Brain pericyte (primary cell): ENCODE measurements around the gene JPH4.
"Not testable (repeated sequence)": the region's sequence is repeated elsewhere in the genome, so short reads cannot be mapped to it uniquely, and the experiment has no call there.

ENCODE experiments used
- DNase-seq: peaks from one replicate; pipeline ENCODE4 v3.0.0-alpha.2; 2012; ENCODE audit warnings: low read depth, low spot score

Gene JPH4

GRCh38 chr14:23547924-23548323 is 30.7 kb downstream of the JPH4 start:
- no peak for DNase-seq

- DNase-seq, result no peak
Observed at GRCh38 chr14:23546450-23547035, 32.0 kb downstream of the JPH4 start.

DNA sequence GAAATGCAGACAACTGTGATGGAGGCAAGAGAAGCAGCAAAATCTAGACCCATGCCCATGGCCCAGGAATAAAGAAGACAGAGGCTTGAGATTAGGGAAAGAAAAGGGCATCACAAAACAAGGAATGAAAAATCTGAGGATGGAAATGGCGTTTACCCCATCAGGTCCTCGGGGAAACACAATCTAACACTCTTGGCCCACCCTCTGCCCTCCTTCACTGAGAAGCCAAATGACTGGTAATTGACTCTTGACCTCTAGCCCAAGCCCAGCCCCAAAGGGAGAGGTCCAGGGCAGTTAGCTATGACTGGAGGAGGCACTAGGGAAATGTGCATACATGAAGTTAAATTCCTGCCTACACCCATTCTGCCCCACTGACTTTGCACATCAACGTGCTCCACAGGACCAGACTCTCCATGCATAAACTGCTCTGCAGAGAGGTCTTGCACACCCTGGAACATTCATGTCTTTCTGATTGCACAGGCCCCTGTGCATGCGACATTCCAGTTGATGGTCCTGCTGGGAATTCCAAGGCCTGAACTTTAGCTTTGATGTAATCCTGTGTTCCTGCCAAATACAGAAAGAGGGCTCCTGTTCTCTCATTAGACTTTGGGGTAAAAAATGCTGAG is 32.7 kb downstream of the JPH4 start:
- DNase-seq, result no peak

DNA sequence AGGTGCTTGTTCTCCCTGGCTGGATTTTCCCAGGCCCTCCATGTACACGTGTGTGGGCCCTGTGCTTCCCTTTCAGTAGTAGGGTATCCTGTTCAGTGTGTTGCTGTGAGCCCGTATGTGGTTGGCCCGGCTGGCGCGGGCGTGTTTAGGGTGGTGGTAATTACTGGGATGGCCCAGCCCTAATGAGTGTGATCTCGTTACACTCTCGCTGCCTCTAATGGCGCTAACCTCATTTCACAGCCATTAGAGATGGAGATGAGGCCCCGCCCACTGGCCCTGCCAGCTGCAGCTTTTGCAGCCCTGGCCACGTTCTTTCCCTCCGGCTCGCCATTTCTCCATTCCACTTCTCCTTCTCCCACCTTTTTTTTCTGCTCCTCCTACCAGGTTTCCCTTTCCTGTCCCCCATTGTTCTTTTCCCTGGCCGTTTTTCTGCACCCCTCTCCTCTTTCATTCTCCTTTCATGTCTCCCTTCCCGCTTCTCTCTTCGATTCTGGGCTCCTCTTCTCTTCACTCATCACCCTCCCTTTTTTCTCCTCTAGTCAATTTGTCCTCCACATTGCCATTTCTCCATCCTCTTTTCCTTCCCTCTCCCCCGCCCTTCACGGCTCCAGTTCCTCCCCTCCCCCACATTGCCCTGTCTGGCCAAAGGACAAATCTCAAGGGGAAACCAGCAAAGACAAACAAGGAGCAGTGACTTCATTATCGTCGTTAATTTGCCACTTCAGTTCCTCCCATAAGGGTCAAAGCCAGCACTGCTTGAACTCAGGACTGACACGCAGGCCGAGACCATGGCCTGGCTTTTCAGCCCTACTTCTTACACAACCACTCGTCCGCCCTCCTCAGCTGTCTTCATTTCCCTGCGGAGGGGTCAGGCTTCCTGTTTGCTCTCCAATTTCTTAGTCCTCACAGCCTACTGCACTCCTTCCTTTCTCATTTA is 33.8 kb downstream of the JPH4 start:
- DNase-seq, result no peak

- no peak for DNase-seq
Observed at GRCh38 chr14:23543403-23543802, 35.2 kb downstream of the JPH4 start.

DNA sequence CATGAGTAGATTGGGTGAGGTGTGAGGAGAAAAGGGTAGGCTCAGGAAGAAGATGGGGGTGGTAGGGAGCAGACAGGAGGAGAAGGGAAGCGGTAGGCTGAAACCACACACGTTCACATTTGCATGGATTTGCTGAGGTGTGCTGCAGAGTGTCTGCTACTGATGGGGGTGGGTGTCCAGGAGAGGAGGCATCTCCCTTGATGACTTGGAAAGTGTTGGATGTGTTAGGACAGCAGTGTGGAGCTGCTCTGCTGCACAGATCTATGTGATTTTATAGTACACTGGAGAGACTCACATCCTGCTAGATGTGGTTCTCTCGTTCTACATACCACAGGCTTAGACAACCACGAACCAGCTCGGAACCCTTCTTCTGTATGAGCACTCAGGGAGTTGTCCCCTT is 36.3 kb downstream of the JPH4 start:
- no peak for DNase-seq

DNA sequence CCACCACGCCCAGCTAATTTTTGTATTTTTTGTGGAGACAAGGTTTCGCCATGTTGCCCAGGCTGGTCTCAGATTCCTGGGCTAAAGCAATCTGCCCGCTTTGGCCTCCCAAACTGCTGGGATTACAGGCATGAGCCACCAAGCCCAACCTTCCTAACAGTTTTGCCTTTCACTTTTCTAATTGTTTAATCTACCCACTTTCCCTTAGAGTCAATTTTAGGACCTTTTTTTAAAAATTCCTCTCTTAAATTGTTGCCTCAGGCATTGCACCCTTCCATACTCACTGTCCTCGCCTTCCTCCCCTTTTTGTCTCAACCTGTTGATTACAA is 38.5 kb downstream of the JPH4 start:
- DNase-seq, result no peak

DNA sequence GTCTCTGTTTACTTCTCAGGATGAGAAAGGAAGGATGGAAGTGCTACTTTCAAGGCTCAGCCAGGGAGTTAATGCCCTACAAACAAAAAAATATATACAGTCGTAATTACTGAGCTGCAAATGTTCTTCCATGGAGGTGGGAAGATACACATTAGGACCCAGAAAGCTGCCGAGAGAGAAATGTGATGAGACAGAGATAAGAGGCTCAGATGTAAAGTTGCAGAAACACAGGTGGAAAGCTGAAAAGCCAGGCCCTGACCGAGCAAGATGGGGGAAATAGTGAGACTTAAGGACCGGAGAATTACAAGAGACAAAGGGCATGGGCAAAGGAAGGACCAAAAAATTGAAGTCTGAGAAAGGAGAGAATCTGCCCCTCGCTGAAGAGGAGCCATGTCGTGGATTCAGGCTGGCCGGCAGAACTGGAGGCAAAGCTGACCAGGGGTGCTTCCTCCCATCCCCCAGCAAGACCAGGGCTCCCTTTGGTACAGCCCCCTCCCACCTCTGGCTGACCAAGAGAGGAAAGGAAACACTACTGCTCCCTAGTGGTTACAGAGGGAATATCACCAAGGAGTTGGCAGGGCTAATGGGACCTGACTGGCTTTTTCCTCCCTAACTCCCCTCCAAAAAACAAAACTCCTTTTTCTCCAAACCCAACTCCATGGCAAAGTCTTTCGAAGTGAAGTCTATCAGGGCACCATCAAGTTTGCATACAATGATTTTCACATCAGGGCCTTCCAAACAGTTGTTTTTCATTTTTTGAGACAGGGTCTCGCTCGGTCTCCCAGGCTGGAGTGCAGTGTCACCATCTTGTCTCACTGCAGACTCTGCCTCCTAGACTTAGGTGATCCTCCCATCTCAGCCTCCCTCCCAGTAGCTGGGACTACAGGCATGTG is 39.1 kb downstream of the JPH4 start:
- DNase-seq, result no peak

DNA sequence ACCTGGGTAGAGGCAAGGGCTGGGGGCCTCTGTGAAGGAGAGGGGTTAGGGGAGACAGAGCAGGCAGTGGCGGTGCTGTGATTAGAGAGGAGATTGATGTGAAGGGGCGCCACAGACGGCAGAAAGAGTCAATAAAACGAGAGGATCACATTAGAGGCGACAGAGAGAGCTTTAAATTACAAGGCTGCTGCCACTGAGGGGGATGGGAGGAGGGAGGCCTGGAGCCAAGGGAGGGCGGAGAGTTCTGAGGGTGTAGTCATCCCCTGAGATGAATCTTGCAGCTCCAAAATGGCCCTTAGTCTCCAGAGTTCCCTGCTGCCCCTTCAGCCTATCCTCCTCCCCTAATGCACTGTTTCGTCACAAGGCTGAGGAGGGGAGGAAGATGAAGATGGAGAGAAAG is 39.8 kb downstream of the JPH4 start:
- no peak for DNase-seq

- DNase-seq, result no peak
Observed at GRCh38 chr14:23538050-23538718, 40.4 kb downstream of the JPH4 start.

DNA sequence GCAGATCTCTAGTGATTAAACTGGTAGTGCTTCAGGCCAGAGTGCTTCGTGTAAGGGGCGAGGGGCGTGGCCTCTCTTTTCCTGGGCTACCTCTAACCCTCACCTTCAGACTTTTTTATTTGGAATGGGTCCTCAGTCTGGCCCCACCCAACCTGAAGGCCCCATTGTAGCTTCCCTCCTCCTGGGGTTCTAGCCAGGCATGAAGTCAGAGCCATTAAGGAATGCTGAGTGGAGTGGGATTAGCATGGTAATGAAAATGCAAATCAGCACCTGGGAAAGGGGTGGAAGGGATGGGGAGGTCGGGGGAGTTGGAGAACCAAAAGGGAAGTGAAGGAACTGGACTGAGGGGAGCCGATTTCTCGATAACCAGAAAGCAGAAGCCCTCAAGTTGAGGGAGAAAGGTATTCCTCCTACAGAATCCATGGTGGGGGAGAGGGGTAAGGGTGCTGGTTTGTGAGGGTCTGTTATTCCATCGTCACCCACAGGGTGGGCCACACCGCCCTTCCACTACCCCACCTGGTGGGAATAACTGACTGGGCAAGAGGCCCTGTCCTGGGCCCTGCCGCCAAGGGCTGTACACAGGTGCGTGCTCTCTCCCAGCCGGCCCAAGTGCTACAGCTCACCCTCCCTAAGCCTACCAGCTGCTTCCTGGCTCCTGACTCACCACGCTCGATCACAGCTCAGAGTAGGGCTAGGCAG is 41.1 kb downstream of the JPH4 start:
- no peak for DNase-seq

GRCh38 chr14:23536906-23537305 is 41.7 kb downstream of the JPH4 start:
- DNase-seq, result not testable (repeated sequence)

GRCh38 chr14:23536494-23536893 is 42.1 kb downstream of the JPH4 start:
- DNase-seq, result no peak

- no peak for DNase-seq
Observed at GRCh38 chr14:23535943-23536342, 42.6 kb downstream of the JPH4 start.

DNA sequence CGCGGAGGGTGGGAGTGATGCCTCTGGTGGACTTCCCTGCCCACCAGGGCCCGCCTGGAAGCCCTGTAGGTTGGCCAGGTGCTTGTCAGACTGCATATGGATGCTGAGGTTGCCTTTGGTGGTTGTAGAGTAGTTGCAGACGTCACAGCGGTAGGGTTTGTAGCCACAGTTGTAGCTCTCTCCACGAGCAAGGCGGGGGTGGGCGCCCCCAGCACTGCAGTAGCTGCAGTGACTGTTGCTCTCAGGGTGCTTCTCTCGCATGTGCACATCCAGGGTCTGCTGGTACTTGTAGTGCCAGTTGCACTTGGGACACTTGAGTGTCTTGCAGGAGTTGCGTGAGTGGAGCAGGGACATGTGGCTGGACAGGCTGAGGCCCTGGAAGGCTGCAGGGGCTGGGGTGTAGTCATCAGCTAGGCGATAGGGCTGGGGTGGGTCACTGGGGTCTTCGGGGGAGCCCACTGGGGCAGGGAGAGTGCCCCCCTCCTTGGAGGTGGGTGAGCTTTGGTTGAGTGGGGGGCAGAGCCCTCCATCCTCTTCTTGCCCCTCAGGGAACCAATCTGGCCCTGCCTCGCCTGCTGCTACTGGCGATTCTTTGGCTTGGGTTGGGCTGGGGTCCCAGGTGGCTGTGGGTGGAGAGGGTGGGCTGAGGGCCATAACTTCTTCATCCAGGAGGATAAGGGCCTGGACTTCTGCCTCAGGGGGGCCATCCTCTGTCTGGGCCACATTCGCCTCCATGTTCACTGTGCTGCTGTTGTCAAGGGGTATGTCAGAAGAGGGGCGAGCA is 44.7 kb downstream of the JPH4 start:
- no peak for DNase-seq

DNA sequence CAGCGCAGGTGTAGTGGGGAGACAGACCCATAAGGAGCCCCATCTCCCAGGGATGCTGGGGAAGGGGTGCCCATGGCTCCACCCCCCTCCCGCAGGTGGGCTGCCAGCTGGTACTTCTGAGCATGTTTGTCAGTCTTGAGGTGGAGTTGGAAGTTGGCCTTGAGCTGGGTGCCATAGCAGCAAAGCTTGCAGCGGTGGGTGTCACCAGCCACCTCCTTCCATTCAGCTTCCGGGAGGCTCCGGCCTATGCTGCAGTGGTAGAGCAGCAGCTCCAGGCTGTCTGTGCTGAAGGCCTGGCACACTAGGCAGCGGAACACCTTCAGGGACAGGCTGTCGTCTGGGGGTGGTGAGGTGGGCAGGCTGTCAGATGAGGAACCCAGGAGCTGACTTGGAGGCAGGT is 45.9 kb downstream of the JPH4 start:
- no peak for DNase-seq

- DNase-seq, result no peak
Observed at GRCh38 chr14:23531391-23531790, 47.2 kb downstream of the JPH4 start.

DNA sequence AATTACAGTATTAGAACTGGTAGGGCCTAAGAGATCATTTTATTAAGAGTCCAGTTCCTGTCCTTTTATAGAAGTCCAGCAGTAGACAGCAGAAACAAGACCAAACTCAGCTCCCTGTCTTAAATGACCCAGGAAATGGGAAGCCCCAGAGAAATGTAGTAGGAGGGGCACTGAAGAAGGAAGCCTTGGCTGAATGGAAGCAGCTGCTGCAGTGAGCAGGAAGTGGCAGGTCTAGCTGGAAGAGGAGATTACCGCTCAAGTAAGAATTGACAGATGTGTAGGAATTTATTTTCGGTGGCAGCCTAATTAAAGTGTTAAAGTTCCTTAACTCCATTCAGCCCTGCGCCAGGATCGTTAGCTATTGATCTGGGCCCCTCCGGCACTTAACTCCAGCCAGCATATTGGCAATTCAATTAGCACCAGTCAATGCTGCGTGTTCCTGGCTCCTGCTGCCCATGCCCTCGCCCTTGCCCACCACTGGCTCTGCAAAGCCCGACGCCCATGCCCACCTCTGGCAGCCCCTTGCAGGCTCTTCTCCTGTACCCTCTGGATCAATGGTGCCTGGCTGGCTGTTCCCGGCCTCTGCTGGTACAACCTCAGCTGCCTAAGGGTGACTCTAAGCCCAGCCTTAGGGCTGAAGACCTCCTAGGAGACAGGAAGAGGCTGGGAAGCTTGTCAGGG is 48.1 kb downstream of the JPH4 start:
- DNase-seq, result no peak

GRCh38 chr14:23529016-23529415 is 49.6 kb downstream of the JPH4 start:
- DNase-seq, result no peak
